SK-N-SH treated with all-trans-retinoic acid at 6 μM for 48 hours (cell line): ENCODE data around the gene PIK3R5.

Source experiments
- ATAC-seq: fragments of 200-7000 bp; cut with Tn5 transposase; 3 replicates; pipeline ENCODE4 v1.9.1; 2020; ENCODE audit warnings: mild to moderate bottlenecking, moderate library complexity
- ARNTL ChIP-seq: fragments of 450-650 bp; formaldehyde crosslinking; IDR thresholded peaks from 2 replicates; pipeline ENCODE4 v1.5.0; 2020; ENCODE audit warnings: low read depth, mild to moderate bottlenecking, moderate library complexity, borderline replicate concordance
- BACH2 ChIP-seq: fragments of 250-450 bp; sonication (Bioruptor Pico); IDR thresholded peaks from 2 replicates; pipeline ENCODE4 v1.9.0; 2021; ENCODE audit warnings: mild to moderate bottlenecking, borderline replicate concordance
- CSRNP3 ChIP-seq: fragments of 250-450 bp; sonication (Bioruptor Pico); IDR thresholded peaks from 2 replicates; pipeline ENCODE4 v1.5.1; 2021; ENCODE audit warnings: mild to moderate bottlenecking, moderate library complexity
- ESRRG ChIP-seq: fragments of 250-450 bp; sonication (Bioruptor Pico); IDR thresholded peaks from 2 replicates; pipeline ENCODE4 v1.6.1; 2021; ENCODE audit warnings: mild to moderate bottlenecking
- GLIS3 ChIP-seq: fragments of 250-450 bp; sonication (Bioruptor Pico); IDR thresholded peaks from 2 replicates; pipeline ENCODE4 v1.5.0; 2020; ENCODE audit warnings: mild to moderate bottlenecking, moderate library complexity
- ISL1 ChIP-seq: fragments of 250-450 bp; sonication (Bioruptor Pico); IDR thresholded peaks from 2 replicates; pipeline ENCODE4 v2.1.2; 2022; ENCODE audit warnings: mild to moderate bottlenecking, moderate library complexity
- OSR1 ChIP-seq: fragments of 250-450 bp; sonication (Bioruptor Pico); IDR thresholded peaks from 2 replicates; pipeline ENCODE4 v1.8.0; 2022; ENCODE audit warnings: moderate library complexity, mild to moderate bottlenecking, inconsistent platforms
- PATZ1 ChIP-seq: fragments of 250-450 bp; sonication (Bioruptor Pico); IDR thresholded peaks from 2 replicates; pipeline ENCODE4 v1.8.0; 2020; ENCODE audit warnings: mild to moderate bottlenecking, moderate library complexity, borderline replicate concordance
- PPARA ChIP-seq: fragments of 250-450 bp; sonication (Bioruptor Pico); IDR thresholded peaks from 2 replicates; pipeline ENCODE4 v1.5.0; 2020; ENCODE audit warnings: mild to moderate bottlenecking, borderline replicate concordance
- RARB ChIP-seq: fragments of 250-450 bp; sonication (Bioruptor Pico); IDR thresholded peaks from 2 replicates; pipeline ENCODE4 v1.8.0; 2021; ENCODE audit warnings: mild to moderate bottlenecking, moderate library complexity
- TOX ChIP-seq: fragments of 250-450 bp; sonication (Bioruptor Pico); IDR thresholded peaks from 2 replicates; pipeline ENCODE4 v1.8.0; 2021; ENCODE audit warnings: mild to moderate bottlenecking, moderate library complexity, borderline replicate concordance
- ZC3H10 ChIP-seq: fragments of 250-450 bp; sonication (Bioruptor Pico); IDR thresholded peaks from 2 replicates; pipeline ENCODE4 v1.5.1; 2021; ENCODE audit warnings: mild to moderate bottlenecking, moderate library complexity
- ZFP3 ChIP-seq: fragments of 250-450 bp; sonication (Bioruptor Pico); IDR thresholded peaks from 2 replicates; pipeline ENCODE4 v1.5.0; 2020; ENCODE audit warnings: mild to moderate bottlenecking, moderate library complexity
- ZFP30 ChIP-seq: fragments of 450-650 bp; formaldehyde crosslinking; IDR thresholded peaks from 2 replicates; pipeline ENCODE4 v1.5.0; 2022; ENCODE audit warnings: mild to moderate bottlenecking, moderate library complexity
- ZNF565 ChIP-seq: fragments of 450-650 bp; formaldehyde crosslinking; conservative IDR thresholded peaks from 2 replicates; pipeline ENCODE4 v1.5.0; 2020; ENCODE audit warnings: low read depth, mild to moderate bottlenecking, moderate library complexity
- ZNF70 ChIP-seq: fragments of 450-650 bp; formaldehyde crosslinking; IDR thresholded peaks from 2 replicates; pipeline ENCODE4 v1.5.0; 2020; ENCODE audit warnings: mild to moderate bottlenecking, moderate library complexity
- ZNF8 ChIP-seq: fragments of 450-650 bp; formaldehyde crosslinking; IDR thresholded peaks from 2 replicates; pipeline ENCODE4 v1.5.0; 2020; ENCODE audit warnings: mild to moderate bottlenecking, moderate library complexity
- TF ChIP-seq, protein P1 (sequence below): fragments of 250-450 bp; sonication (Bioruptor Pico); IDR thresholded peaks from 2 replicates; pipeline ENCODE4 v1.8.0; 2021; ENCODE audit warnings: low read depth, mild to moderate bottlenecking, moderate library complexity, borderline replicate concordance
- TF ChIP-seq, protein P2 (sequence below): fragments of 250-450 bp; sonication (Bioruptor Pico); IDR thresholded peaks from 2 replicates; pipeline ENCODE4 v1.5.0; 2020; ENCODE audit warnings: mild to moderate bottlenecking, moderate library complexity
- TF ChIP-seq, protein P3 (sequence below): fragments of 250-450 bp; sonication (Bioruptor Pico); IDR thresholded peaks from 2 replicates; pipeline ENCODE4 v1.5.1; 2020; ENCODE audit warnings: low read depth, mild to moderate bottlenecking, moderate library complexity

PIK3R5 gene

DNA sequence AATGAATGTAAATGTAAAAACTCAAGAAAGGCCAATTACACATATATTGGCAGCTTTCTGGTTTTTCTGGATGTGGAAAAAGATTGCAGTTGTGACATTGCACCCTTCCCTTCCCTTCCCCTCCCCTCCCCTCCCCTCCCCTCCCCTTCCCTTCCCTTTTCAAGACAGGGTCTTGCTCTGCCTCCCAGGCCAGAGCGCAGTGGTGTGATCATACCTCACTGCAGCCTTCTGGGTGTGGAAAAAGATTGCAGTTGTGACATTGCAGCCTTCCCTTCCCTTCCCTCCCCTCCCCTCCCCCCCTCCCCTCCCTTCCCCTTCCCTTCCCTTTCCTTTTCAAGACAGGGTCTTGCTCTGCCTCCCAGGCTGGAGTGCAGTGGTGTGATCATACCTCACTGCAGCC is 41.7 kb downstream of the PIK3R5 start:
- ATAC-seq, result no peak
- TF ChIP-seq ESRRG (CRISPR knock-in tag) (no peak), PATZ1 (CRISPR knock-in tag) (no peak)

- TF ChIP-seq TOX (CRISPR knock-in tag) (no peak), PPARA (CRISPR knock-in tag) (no peak), ZNF70 (no peak), GLIS3 (CRISPR knock-in tag) (no peak), ZC3H10 (CRISPR knock-in tag) (no peak), ESRRG (CRISPR knock-in tag) (no peak), ISL1 (CRISPR knock-in tag) (no peak), BACH2 (CRISPR knock-in tag) (no peak), ZNF8 (CRISPR knock-in tag) (no peak), ZFP3 (CRISPR knock-in tag) (no peak)
- TF ChIP-seq, protein P1, sequence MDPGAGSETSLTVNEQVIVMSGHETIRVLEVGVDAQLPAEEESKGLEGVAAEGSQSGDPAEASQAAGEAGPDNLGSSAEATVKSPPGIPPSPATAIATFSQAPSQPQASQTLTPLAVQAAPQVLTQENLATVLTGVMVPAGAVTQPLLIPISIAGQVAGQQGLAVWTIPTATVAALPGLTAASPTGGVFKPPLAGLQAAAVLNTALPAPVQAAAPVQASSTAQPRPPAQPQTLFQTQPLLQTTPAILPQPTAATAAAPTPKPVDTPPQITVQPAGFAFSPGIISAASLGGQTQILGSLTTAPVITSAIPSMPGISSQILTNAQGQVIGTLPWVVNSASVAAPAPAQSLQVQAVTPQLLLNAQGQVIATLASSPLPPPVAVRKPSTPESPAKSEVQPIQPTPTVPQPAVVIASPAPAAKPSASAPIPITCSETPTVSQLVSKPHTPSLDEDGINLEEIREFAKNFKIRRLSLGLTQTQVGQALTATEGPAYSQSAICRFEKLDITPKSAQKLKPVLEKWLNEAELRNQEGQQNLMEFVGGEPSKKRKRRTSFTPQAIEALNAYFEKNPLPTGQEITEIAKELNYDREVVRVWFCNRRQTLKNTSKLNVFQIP, result no peak
- TF ChIP-seq, protein P2, sequence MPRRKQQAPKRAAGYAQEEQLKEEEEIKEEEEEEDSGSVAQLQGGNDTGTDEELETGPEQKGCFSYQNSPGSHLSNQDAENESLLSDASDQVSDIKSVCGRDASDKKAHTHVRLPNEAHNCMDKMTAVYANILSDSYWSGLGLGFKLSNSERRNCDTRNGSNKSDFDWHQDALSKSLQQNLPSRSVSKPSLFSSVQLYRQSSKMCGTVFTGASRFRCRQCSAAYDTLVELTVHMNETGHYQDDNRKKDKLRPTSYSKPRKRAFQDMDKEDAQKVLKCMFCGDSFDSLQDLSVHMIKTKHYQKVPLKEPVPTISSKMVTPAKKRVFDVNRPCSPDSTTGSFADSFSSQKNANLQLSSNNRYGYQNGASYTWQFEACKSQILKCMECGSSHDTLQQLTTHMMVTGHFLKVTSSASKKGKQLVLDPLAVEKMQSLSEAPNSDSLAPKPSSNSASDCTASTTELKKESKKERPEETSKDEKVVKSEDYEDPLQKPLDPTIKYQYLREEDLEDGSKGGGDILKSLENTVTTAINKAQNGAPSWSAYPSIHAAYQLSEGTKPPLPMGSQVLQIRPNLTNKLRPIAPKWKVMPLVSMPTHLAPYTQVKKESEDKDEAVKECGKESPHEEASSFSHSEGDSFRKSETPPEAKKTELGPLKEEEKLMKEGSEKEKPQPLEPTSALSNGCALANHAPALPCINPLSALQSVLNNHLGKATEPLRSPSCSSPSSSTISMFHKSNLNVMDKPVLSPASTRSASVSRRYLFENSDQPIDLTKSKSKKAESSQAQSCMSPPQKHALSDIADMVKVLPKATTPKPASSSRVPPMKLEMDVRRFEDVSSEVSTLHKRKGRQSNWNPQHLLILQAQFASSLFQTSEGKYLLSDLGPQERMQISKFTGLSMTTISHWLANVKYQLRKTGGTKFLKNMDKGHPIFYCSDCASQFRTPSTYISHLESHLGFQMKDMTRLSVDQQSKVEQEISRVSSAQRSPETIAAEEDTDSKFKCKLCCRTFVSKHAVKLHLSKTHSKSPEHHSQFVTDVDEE, result no peak
- TF ChIP-seq, protein P3, sequence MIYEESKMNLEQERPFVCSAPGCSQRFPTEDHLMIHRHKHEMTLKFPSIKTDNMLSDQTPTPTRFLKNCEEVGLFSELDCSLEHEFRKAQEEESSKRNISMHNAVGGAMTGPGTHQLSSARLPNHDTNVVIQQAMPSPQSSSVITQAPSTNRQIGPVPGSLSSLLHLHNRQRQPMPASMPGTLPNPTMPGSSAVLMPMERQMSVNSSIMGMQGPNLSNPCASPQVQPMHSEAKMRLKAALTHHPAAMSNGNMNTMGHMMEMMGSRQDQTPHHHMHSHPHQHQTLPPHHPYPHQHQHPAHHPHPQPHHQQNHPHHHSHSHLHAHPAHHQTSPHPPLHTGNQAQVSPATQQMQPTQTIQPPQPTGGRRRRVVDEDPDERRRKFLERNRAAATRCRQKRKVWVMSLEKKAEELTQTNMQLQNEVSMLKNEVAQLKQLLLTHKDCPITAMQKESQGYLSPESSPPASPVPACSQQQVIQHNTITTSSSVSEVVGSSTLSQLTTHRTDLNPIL (CRISPR knock-in tag), result no peak
- no peak for ATAC-seq
Observed at GRCh38 chr17:8922928-8923327, 42.6 kb downstream of the PIK3R5 start.

DNA sequence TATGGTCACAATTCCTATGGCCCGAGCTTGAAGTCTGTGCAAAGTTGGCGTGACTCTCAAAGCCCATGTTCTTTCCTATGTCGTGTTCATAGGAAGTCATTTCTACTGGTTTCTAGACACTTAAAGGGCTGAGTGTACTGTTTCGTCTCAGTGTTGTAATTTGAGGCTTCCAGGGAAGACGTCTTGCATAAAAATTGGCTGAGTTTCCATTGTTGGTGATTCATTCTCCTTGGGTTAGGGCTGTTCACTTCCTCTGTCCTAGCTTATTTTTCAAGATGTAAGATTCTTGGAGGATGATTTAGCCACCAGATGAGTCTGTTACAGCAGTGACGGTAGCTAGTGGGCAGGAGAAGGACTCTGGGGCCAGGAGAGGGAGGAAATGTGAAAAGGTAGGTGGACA is 43.1 kb downstream of the PIK3R5 start:
- TF ChIP-seq, protein P2, result no peak
- TF ChIP-seq ZNF565, result no peak
- no peak; the same call in 2 of the 3 replicates for ATAC-seq

- no peak for ATAC-seq
- TF ChIP-seq PPARA (CRISPR knock-in tag), result no peak
- TF ChIP-seq, protein P1, result no peak
- no peak for TF ChIP-seq RARB
- no peak for TF ChIP-seq ZC3H10 (CRISPR knock-in tag)
- no peak for TF ChIP-seq CSRNP3 (CRISPR knock-in tag)
- TF ChIP-seq ZNF8 (CRISPR knock-in tag), result no peak
- TF ChIP-seq OSR1 (CRISPR knock-in tag), result no peak
- TF ChIP-seq ZNF70, result no peak
- no peak for TF ChIP-seq GLIS3 (CRISPR knock-in tag)
- no peak for TF ChIP-seq ARNTL (CRISPR knock-in tag)
- TF ChIP-seq ZFP30, result no peak
- TF ChIP-seq, all 23 proteins: peak for 0
Observed at GRCh38 chr17:8921147-8921546, 44.4 kb downstream of the PIK3R5 start.
